Activated CD4-positive, alpha-beta T cell treated with anti-CD3 and anti-CD28 coated beads for 36 hours (primary cell): ENCODE results near the gene ZNF497. TPM values are rescaled to one million over a fixed set of nuclear protein-coding genes. Genes with fewer than 3 reads are reported as not detected.
A peak's percentile ranks its signal among the peaks of the same experiment; 100 is the strongest.

Source experiments
- ATAC-seq: fragments of 200-7000 bp; cut with Tn5 transposase; one replicate; pipeline ENCODE4 v1.10.0; 2021; ENCODE audit warnings: mild to moderate bottlenecking, moderate library complexity
- CTCF ChIA-PET: fragments of 350-600 bp; sonication (Branson Sonifier 250); formaldehyde crosslinking; loops from one replicate; lab custom pipeline; 2021; ENCODE audit warnings: antibody characterized with exemption; lab: Charles Lee
- POLR2A ChIA-PET: fragments of 350-600 bp; sonication (Branson Sonifier 250); formaldehyde crosslinking; loops from one replicate; lab custom pipeline; 2021; ENCODE audit warnings: antibody characterized with exemption, inconsistent platforms; lab: Charles Lee
- DNase-seq: peaks from one replicate; pipeline ENCODE4 v3.0.0-alpha.2; 2020
- H3K27ac Mint-ChIP-seq: one replicate; pipeline ENCODE4 v1.8.0; 2021; ENCODE audit warnings: mixed read lengths
- H3K27me3 Mint-ChIP-seq: one replicate; pipeline ENCODE4 v1.8.0; 2021; ENCODE audit warnings: mixed read lengths
- H3K36me3 Mint-ChIP-seq: one replicate; pipeline ENCODE4 v1.8.0; 2021; ENCODE audit warnings: low read depth, mixed read lengths
- H3K4me1 Mint-ChIP-seq: one replicate; pipeline ENCODE4 v1.8.0; 2021; ENCODE audit warnings: mixed read lengths
- H3K4me3 Mint-ChIP-seq: one replicate; pipeline ENCODE4 v1.8.0; 2021; ENCODE audit warnings: mild to moderate bottlenecking, moderate library complexity, mixed read lengths
- H3K9me3 Mint-ChIP-seq: one replicate; pipeline ENCODE4 v1.8.0; 2021; ENCODE audit warnings: low read depth, mixed read lengths
- intact Hi-C, 2 experiments: fragments of 100-400 bp; cut with DNase I in 1 of 2; cut with micrococcal nuclease in 1 of 2; formaldehyde crosslinking; loops; one replicate each; pipeline versions ENCODE4 v1.14.2 to v1.15.1; 2022 to 2024; cut with DNase I, micrococcal nuclease
- total RNA-seq, 2 experiments: library from RNA; stranded (reverse); gene quantifications; one replicate each; pipeline ENCODE4 v1.2.3, GENCODE V29; 2021

The ZNF497 gene
- total RNA-seq, 2 experiments from 2014 or later, result 1.1 to 1.5 TPM

- no peak overlapping the region for H3K27ac Mint-ChIP-seq
- intact Hi-C loops, result no loop called here
- peaks cover 3% of the 10 kb centered on the region for H3K36me3 Mint-ChIP-seq
- H3K27me3 Mint-ChIP-seq, result no peaks in the 10 kb centered on the region
- H3K4me3 Mint-ChIP-seq, result no peak overlapping the region
- H3K9me3 Mint-ChIP-seq, result no peaks in the 10 kb centered on the region
- ChIA-PET CTCF (interaction anchor here (0.6 to 1.1 kb wide), 2 partner anchors 10 to 145 kb away, joined by 3 read pairs; no protein-coding TSS in a partner anchor), POLR2A (interaction anchor here (0.5 kb wide), 1 partner anchor 19 kb away, joined by 3 read pairs; no protein-coding TSS in a partner anchor)
- ATAC-seq (no peak), DNase-seq (no peak)
- peaks cover 7% of the 10 kb centered on the region for H3K4me1 Mint-ChIP-seq
Measured at GRCh38 chr19:58364146-58364545, 1.6 kb upstream of the ZNF497 start.

- POLR2A ChIA-PET, result interaction anchor here (1.3 kb wide), 1 partner anchor 24 kb away, joined by 3 read pairs; no protein-coding TSS in a partner anchor
Measured at GRCh38 chr19:58361900-58362271, 665 bp downstream of the ZNF497 start.

GRCh38 chr19:58357481-58358145, 4.9 kb downstream of the ZNF497 start:
- Mint-ChIP-seq H3K27ac (no peak overlapping the region), H3K9me3 (no peaks in the 10 kb centered on the region), H3K36me3 (peaks cover 3% of the 10 kb centered on the region), H3K4me1 (peaks cover 13% of the 10 kb centered on the region), H3K27me3 (no peaks in the 10 kb centered on the region), H3K4me3 (no peak overlapping the region)
- ChIA-PET CTCF (no interaction called here), POLR2A (no interaction called here)
- ATAC-seq (no peak), DNase-seq (no peak)
- intact Hi-C loops, result no loop called here

More at GRCh38 chr19:58361900-58362271, 665 bp downstream of the ZNF497 start:
- ATAC-seq (peak; percentile 17), DNase-seq (peak; percentile 70)
- H3K4me1 Mint-ChIP-seq, result peaks cover 9% of the 10 kb centered on the region
- intact Hi-C loops, result loop anchor here (1.0 to 2.0 kb wide), 16 partner anchors 15 to 157 kb away; partner anchors contain the start of genes ERVK3-1 (in 1 of the 2), ZBTB45 (in 1 of the 2), ZNF132 (in 1 of the 2) and ZNF324B (in 1 of the 2)
- H3K4me3 Mint-ChIP-seq, result peak overlapping the region; percentile 86
- no peaks in the 10 kb centered on the region for H3K27me3 Mint-ChIP-seq
- H3K27ac Mint-ChIP-seq, result peak overlapping the region; percentile 93
- CTCF ChIA-PET, result interaction anchor here (1.2 to 2.1 kb wide), 2 partner anchors 14 to 47 kb away, joined by 4 to 15 read pairs; partner anchors contain the start of gene ZNF584
- H3K36me3 Mint-ChIP-seq, result peaks cover 3% of the 10 kb centered on the region
- no peaks in the 10 kb centered on the region for H3K9me3 Mint-ChIP-seq

- peaks cover 4% of the 10 kb centered on the region for H3K36me3 Mint-ChIP-seq
- no peak overlapping the region for H3K4me3 Mint-ChIP-seq
- H3K27me3 Mint-ChIP-seq, result no peaks in the 10 kb centered on the region
- peaks cover 12% of the 10 kb centered on the region for H3K4me1 Mint-ChIP-seq
- H3K9me3 Mint-ChIP-seq, result no peaks in the 10 kb centered on the region
- ATAC-seq (no peak), DNase-seq (no peak)
- intact Hi-C loops, result no loop called here
- CTCF ChIA-PET, result no interaction called here
- POLR2A ChIA-PET, result no interaction called here
- no peak overlapping the region for H3K27ac Mint-ChIP-seq
Measured at GRCh38 chr19:58356766-58357480, 5.6 kb downstream of the ZNF497 start.

- ATAC-seq (peak; percentile 59), DNase-seq (peak; percentile 59)
- ChIA-PET CTCF (no interaction called here), POLR2A (interaction anchor here (0.6 kb wide), 1 partner anchor 137 kb away, joined by 3 read pairs; no protein-coding TSS in a partner anchor)
- Mint-ChIP-seq H3K27ac (no peak overlapping the region), H3K27me3 (no peaks in the 10 kb centered on the region), H3K36me3 (peaks cover 2% of the 10 kb centered on the region), H3K4me3 (no peak overlapping the region), H3K4me1 (peaks cover 9% of the 10 kb centered on the region), H3K9me3 (no peaks in the 10 kb centered on the region)
- intact Hi-C loops, result no loop called here
Measured at GRCh38 chr19:58355908-58356765, 6.4 kb downstream of the ZNF497 start.

GRCh38 chr19:58355215-58355796, 7.2 kb downstream of the ZNF497 start:
- Mint-ChIP-seq H3K27me3 (no peaks in the 10 kb centered on the region), H3K4me3 (no peak overlapping the region), H3K36me3 (peaks cover 2% of the 10 kb centered on the region), H3K4me1 (peaks cover 9% of the 10 kb centered on the region), H3K9me3 (no peaks in the 10 kb centered on the region), H3K27ac (no peak overlapping the region)
- intact Hi-C loops, result no loop called here
- ChIA-PET POLR2A (no interaction called here), CTCF (no interaction called here)
- DNase-seq, result no peak
- ATAC-seq, result no peak

GRCh38 chr19:58354478-58355030, 8.0 kb downstream of the ZNF497 start:
- no peak for DNase-seq
- Mint-ChIP-seq H3K27ac (no peak overlapping the region), H3K9me3 (no peaks in the 10 kb centered on the region), H3K4me3 (no peak overlapping the region), H3K27me3 (peaks cover 2% of the 10 kb centered on the region), H3K36me3 (peaks cover 4% of the 10 kb centered on the region), H3K4me1 (peaks cover 11% of the 10 kb centered on the region)
- intact Hi-C loops, result no loop called here
- CTCF ChIA-PET, result interaction anchor here (1.0 kb wide), 1 partner anchor 9 kb away, joined by 3 read pairs; no protein-coding TSS in a partner anchor
- no peak for ATAC-seq
- POLR2A ChIA-PET, result interaction anchor here (1.1 kb wide), 1 partner anchor 8 kb away, joined by 4 read pairs; the partner anchor contains the start of gene ZNF497

- DNase-seq (no peak), ATAC-seq (no peak)
- intact Hi-C loops, result no loop called here
- H3K9me3 Mint-ChIP-seq, result no peaks in the 10 kb centered on the region
- no peak overlapping the region for H3K4me3 Mint-ChIP-seq
- CTCF ChIA-PET, result interaction anchor here (1.0 kb wide), 1 partner anchor 10 kb away, joined by 3 read pairs; no protein-coding TSS in a partner anchor
- no peak overlapping the region for H3K27ac Mint-ChIP-seq
- POLR2A ChIA-PET, result interaction anchor here (1.1 kb wide), 1 partner anchor 9 kb away, joined by 4 read pairs; the partner anchor contains the start of gene ZNF497
- H3K36me3 Mint-ChIP-seq, result peaks cover 5% of the 10 kb centered on the region
- peaks cover 16% of the 10 kb centered on the region for H3K4me1 Mint-ChIP-seq
- peaks cover 4% of the 10 kb centered on the region for H3K27me3 Mint-ChIP-seq
Measured at GRCh38 chr19:58353717-58354477, 8.7 kb downstream of the ZNF497 start.

GRCh38 chr19:58352760-58353671, 9.5 kb downstream of the ZNF497 start, which contains the start of gene A1BG:
TSS of gene A1BG (minus strand) at chr19:58353492. CDS start at chr19:58353437, 55 bp downstream.
- ATAC-seq, result no peak
- H3K27me3 Mint-ChIP-seq, result peaks cover 4% of the 10 kb centered on the region
- no peak for DNase-seq
- H3K9me3 Mint-ChIP-seq, result no peaks in the 10 kb centered on the region
- POLR2A ChIA-PET, result interaction anchor here (1.1 kb wide), 1 partner anchor 10 kb away, joined by 4 read pairs; the partner anchor contains the start of gene ZNF497
- H3K4me3 Mint-ChIP-seq, result no peak within 1 kb of the TSS
- intact Hi-C loops, result no loop called here
- CTCF ChIA-PET, result no interaction called here
- peaks cover 21% of the 10 kb centered on the region for H3K4me1 Mint-ChIP-seq
- no peak within 1 kb of the TSS for H3K27ac Mint-ChIP-seq
- H3K36me3 Mint-ChIP-seq, result peaks cover 5% of the 10 kb centered on the region
